ENCODE data around the gene PDK4. TPM values are rescaled to one million over a fixed set of nuclear protein-coding genes. Genes with fewer than 3 reads are reported as not detected.

Gene PDK4
- total RNA-seq, 1 donor from 2014 or later, result 2.9 TPM

GRCh38 chr7:95536656-95537311 is 59.5 kb downstream of the PDK4 start:
- FAIRE-seq, result no peak
- no peak for DNase-seq (ENCODE audit: low spot score in 2 of 2)

GRCh38 chr7:95535662-95536061 is 60.7 kb downstream of the PDK4 start:
- DNase-seq (ENCODE audit: low spot score in 2 of 2) (no peak), FAIRE-seq (no peak)

- DNase-seq (ENCODE audit: low spot score in 2 of 2) (no peak), FAIRE-seq (no peak)
Observed at GRCh38 chr7:95534796-95535195, 61.5 kb downstream of the PDK4 start.

Other genes starting within 250 kb of the PDK4 start
- gene PON3, start 200.1 kb downstream of the PDK4 start, total RNA-seq, result 0.41 TPM
- 45.7 TPM for gene PON2, start 161.5 kb downstream of the PDK4 start, total RNA-seq
- gene ASB4, start 110.6 kb downstream of the PDK4 start, total RNA-seq, result under 0.01 TPM
- gene DYNC1I1, start 176.0 kb upstream of the PDK4 start, total RNA-seq, result 157 TPM